NT2/D1 (cell line): ENCODE data around the gene ABHD18.
"Not testable (repeated sequence)": the region's sequence is repeated elsewhere in the genome, so short reads cannot be mapped to it uniquely, and the experiment has no call there.

Source experiments
- YY1 ChIP-seq: IDR thresholded peaks from 2 replicates; pipeline ENCODE4 v1.6.1; 2011; ENCODE audit not compliant: insufficient read length, insufficient read depth
- ZNF274 ChIP-seq: IDR thresholded peaks from 2 replicates; pipeline ENCODE4 v1.6.1; 2011; ENCODE audit warnings: mild to moderate bottlenecking, low read depth, low read length

DNA sequence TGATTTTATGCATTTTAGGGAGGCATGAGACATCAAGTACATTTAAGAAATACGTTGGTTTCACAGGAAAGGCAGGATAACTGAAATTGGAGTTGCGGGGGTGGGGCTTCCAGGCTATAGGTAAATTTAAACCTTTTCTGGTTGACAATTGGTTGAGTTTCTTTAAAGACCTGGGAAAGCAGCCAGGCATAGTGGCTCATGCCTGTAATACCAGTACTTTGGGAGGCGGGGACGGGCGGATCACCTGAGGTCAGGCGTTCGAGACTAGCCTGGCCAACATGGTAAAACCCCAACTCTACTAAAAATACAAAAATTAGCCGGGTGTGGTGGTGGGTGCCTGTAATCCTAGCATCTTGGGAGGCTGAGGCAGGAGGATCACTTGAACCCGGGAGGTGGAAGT, 89.7 kb downstream of the ABHD18 start:
- not testable (repeated sequence) for TF ChIP-seq ZNF274, YY1
